PC-3 (cell line): ENCODE measurements around the gene SF3A2.
A peak's percentile ranks its signal among the peaks of the same experiment; 100 is the strongest.

Experiments used
- EZH2 ChIP-seq: fragments of 300-600 bp; sonication (generic); IDR thresholded peaks from one replicate; pipeline ENCODE4 v1.6.1; 2017; ENCODE audit warnings: antibody characterized with exemption, mild to moderate bottlenecking, low read length; ENCODE audit not compliant: unreplicated experiment
- TF ChIP-seq, protein P1 (sequence below): fragments of 300-600 bp; sonication (generic); conservative IDR thresholded peaks from 2 replicates; pipeline ENCODE4 v1.5.1; 2017; ENCODE audit warnings: antibody characterized with exemption, low read depth, mild to moderate bottlenecking, low read length

DNA sequence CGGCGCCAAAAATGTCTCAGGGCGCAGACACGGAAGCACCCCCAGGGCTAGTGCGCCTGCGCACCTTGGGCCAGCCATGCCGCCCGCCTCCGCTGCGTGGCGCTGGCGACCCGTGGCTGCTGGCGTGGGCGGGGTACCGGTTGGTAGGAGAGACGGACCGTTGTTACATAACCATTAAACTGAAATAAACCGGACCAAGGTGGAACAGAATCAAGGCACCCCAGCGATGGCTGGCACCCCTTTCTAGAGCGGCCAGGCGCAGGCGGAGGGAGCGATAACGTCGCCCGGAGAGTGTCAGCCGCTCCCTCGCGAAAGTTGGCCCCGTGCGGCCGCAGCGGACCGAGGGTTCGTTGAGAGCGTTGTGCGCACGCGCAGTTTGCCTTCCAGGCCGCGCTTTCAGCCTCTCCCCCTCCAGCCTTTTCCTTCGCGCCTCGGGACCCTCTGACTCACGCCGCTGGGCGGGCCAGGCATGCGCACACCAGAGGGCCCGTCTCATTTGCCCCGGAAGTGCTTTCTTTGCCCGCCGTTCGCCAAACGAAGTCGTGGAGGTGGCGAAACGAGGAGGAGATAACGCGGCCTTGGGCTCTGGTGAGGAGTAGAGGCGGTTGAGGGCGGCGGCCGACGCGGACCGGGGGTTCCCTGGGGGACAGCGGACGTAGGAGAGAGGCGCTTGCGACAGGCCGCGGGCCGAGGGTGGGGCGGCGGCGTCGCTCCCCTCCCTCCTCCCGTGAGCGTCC is at the start of gene SF3A2, which contains the start of gene PLEKHJ1:
- TF ChIP-seq, protein P1, sequence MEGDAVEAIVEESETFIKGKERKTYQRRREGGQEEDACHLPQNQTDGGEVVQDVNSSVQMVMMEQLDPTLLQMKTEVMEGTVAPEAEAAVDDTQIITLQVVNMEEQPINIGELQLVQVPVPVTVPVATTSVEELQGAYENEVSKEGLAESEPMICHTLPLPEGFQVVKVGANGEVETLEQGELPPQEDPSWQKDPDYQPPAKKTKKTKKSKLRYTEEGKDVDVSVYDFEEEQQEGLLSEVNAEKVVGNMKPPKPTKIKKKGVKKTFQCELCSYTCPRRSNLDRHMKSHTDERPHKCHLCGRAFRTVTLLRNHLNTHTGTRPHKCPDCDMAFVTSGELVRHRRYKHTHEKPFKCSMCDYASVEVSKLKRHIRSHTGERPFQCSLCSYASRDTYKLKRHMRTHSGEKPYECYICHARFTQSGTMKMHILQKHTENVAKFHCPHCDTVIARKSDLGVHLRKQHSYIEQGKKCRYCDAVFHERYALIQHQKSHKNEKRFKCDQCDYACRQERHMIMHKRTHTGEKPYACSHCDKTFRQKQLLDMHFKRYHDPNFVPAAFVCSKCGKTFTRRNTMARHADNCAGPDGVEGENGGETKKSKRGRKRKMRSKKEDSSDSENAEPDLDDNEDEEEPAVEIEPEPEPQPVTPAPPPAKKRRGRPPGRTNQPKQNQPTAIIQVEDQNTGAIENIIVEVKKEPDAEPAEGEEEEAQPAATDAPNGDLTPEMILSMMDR, result peak; percentile 86
- TF ChIP-seq EZH2, result no peak
